Effector CD8-positive, alpha-beta T cell (primary cell): ENCODE results near the gene GFPT2.

Experiments
- DNase-seq: peaks from one replicate; lab custom pipeline; 2025; lab: John Stamatoyannopoulos, UW
- total RNA-seq, 4 experiments: gene quantifications; one replicate each; lab custom pipeline; 2026; lab: John Stamatoyannopoulos, UW

The GFPT2 gene
- 0.36 to 3.3 (median 1.9) reads per million in 4 experiments for total RNA-seq

GRCh38 chr5:180353048-180353979 lies at the start of gene GFPT2:
GFPT2 (minus strand) TSS chr5:180353336; CDS start chr5:180353217, 119 bp downstream.
- DNase-seq: peak; percentile 72

- no peak for DNase-seq
Observed at GRCh38 chr5:180402716-180403115, 49.6 kb upstream of the GFPT2 start.

- no peak for DNase-seq
Observed at GRCh38 chr5:180401229-180401907, 48.2 kb upstream of the GFPT2 start.

GRCh38 chr5:180400416-180400815 lies 47.3 kb upstream of the GFPT2 start:
- no peak for DNase-seq

- DNase-seq: no peak
Observed at GRCh38 chr5:180399401-180400215, 46.5 kb upstream of the GFPT2 start.

GRCh38 chr5:180396926-180397325 lies 43.8 kb upstream of the GFPT2 start:
- no peak for DNase-seq

- no peak for DNase-seq
Observed at GRCh38 chr5:180395540-180396274, 42.6 kb upstream of the GFPT2 start.

- no peak for DNase-seq
Observed at GRCh38 chr5:180394031-180394636, 41.0 kb upstream of the GFPT2 start.

- DNase-seq: no peak
Observed at GRCh38 chr5:180391276-180391675, 38.1 kb upstream of the GFPT2 start.

GRCh38 chr5:180390441-180391190 lies 37.5 kb upstream of the GFPT2 start:
- no peak for DNase-seq

GRCh38 chr5:180389252-180390101 lies 36.3 kb upstream of the GFPT2 start:
- DNase-seq: no peak

- no peak for DNase-seq
Observed at GRCh38 chr5:180387798-180388197, 34.7 kb upstream of the GFPT2 start.

GRCh38 chr5:180382926-180383325 lies 29.8 kb upstream of the GFPT2 start:
- DNase-seq: no peak

- no peak for DNase-seq
Observed at GRCh38 chr5:180381851-180382480, 28.8 kb upstream of the GFPT2 start.

- no peak for DNase-seq
Observed at GRCh38 chr5:180381428-180381827, 28.3 kb upstream of the GFPT2 start.

GRCh38 chr5:180380856-180381255 lies 27.7 kb upstream of the GFPT2 start:
- DNase-seq: no peak

- DNase-seq: no peak
Observed at GRCh38 chr5:180380441-180380840, 27.3 kb upstream of the GFPT2 start.

- no peak for DNase-seq
Observed at GRCh38 chr5:180379355-180380070, 26.4 kb upstream of the GFPT2 start.
